Measurements from ENCODE around the gene ZNF627.
"Not testable (repeated sequence)": the region's sequence is repeated elsewhere in the genome, so short reads cannot be mapped to it uniquely, and the experiment has no call there.

ZNF627 gene

DNA sequence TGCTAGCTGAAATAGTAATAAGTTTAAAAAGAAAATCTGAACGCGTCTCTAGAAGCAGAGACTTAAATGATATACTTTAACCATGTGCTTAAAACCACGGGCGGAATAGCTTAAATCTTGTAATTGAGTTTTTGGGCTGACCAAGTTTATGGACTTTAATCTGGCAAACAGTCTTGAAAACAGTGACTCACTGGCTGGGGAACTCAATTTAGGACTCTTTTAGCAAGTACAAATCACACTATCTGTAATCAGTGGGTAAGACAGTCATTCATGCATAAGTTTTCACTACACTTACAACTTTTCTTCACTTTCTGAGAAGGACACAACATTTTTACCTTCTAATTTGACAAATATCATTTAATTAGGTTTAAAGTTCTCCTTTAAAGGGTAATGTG is 26.8 kb downstream of the ZNF627 start:
- peak overlapping the region; percentile 52 to 58 for H3K4me3 ChIP-seq (ENCODE audit: low read length in 2 of 2)
- no peak overlapping the region for H3K27ac ChIP-seq (ENCODE audit: low read depth in 2 of 2, low read length in 2 of 2)
- H3K9ac ChIP-seq (ENCODE audit: low read depth in 1 of 2, low read length in 2 of 2): no peak overlapping the region

DNA sequence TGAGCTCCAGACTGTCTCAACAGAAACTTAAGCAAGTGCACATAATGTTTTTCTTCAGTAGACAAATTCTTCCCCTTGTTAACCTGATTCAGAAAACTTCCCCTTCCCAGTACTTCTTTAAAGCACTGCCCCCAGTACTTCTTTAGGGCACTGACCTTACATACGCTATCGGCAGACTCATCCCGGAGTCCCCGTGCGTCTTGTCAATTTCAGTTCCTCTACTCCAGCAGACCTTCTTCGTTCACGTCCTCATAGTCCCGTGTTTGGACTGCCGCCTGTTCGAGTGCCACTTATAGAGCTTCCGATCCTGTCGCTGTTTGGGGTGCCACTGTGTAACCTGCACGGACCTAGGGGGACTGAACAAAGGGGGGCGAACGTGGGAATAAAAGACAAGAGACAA is 29.0 kb downstream of the ZNF627 start:
- no peak overlapping the region for H3K4me3 ChIP-seq (ENCODE audit: low read length in 2 of 2)
- no peak overlapping the region for H3K27ac ChIP-seq (ENCODE audit: low read depth in 2 of 2, low read length in 2 of 2)
- H3K27me3 ChIP-seq (ENCODE audit: control insufficient read depth in 2 of 2, insufficient read depth in 2 of 2, low read length in 2 of 2): no peaks in the 10 kb centered on the region
- H3K4me1 ChIP-seq (ENCODE audit: control insufficient read depth in 2 of 2, insufficient read depth in 2 of 2, low read length in 2 of 2): peaks cover 11% of the 10 kb centered on the region in 2 donors
- H3K36me3 ChIP-seq (ENCODE audit: control insufficient read depth in 2 of 2, insufficient read depth in 2 of 2, low read length in 2 of 2): no peaks in the 10 kb centered on the region
- no peak overlapping the region for H3K9ac ChIP-seq (ENCODE audit: low read depth in 1 of 2, low read length in 2 of 2)
- H3K9me3 ChIP-seq (ENCODE audit: control insufficient read depth in 2 of 2, low read length in 2 of 2): no peaks in the 10 kb centered on the region

More for the DNA sequence above, 26.8 kb downstream of the ZNF627 start:
- Histone ChIP-seq H3K36me3 (ENCODE audit: control insufficient read depth in 2 of 2, insufficient read depth in 2 of 2, low read length in 2 of 2) (peaks cover 14 to 17% of the 10 kb centered on the region in 2 donors), H3K27me3 (ENCODE audit: control insufficient read depth in 2 of 2, insufficient read depth in 2 of 2, low read length in 2 of 2) (no peaks in the 10 kb centered on the region), H3K9me3 (ENCODE audit: control insufficient read depth in 2 of 2, low read length in 2 of 2) (no peaks in the 10 kb centered on the region), H3K4me1 (ENCODE audit: control insufficient read depth in 2 of 2, insufficient read depth in 2 of 2, low read length in 2 of 2) (peaks cover 11% of the 10 kb centered on the region in 2 donors)

DNA sequence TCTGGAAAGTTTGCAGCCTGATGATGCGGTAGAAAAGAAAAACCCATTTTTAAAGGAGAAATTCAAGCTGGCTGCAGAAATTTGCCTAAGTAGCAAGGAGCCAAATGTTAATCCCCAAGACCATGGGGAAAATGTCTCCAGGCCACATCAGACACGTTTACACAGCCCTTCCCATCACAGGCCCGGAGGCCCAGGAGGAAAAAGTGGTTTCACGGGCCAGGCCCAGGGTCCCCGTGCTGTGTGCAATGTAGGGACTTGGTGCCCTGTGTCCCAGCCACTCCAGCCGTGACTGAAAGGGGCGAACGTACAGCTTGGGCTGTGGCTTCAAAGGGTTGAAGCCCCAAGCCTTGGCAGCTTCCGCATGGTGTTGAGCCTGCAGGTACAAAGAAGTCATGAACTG is 35.9 kb downstream of the ZNF627 start:
- no peaks in the 10 kb centered on the region for H3K4me1 ChIP-seq (ENCODE audit: control insufficient read depth in 2 of 2, insufficient read depth in 2 of 2, low read length in 2 of 2)
- H3K27me3 ChIP-seq (ENCODE audit: control insufficient read depth in 2 of 2, insufficient read depth in 2 of 2, low read length in 2 of 2): no peaks in the 10 kb centered on the region
- H3K9me3 ChIP-seq (ENCODE audit: control insufficient read depth in 2 of 2, low read length in 2 of 2): no peaks in the 10 kb centered on the region
- H3K27ac ChIP-seq (ENCODE audit: low read depth in 2 of 2, low read length in 2 of 2): no peak overlapping the region
- no peak overlapping the region for H3K9ac ChIP-seq (ENCODE audit: low read depth in 1 of 2, low read length in 2 of 2)
- no peak overlapping the region for H3K4me3 ChIP-seq (ENCODE audit: low read length in 2 of 2)
- no peaks in the 10 kb centered on the region for H3K36me3 ChIP-seq (ENCODE audit: control insufficient read depth in 2 of 2, insufficient read depth in 2 of 2, low read length in 2 of 2)

DNA sequence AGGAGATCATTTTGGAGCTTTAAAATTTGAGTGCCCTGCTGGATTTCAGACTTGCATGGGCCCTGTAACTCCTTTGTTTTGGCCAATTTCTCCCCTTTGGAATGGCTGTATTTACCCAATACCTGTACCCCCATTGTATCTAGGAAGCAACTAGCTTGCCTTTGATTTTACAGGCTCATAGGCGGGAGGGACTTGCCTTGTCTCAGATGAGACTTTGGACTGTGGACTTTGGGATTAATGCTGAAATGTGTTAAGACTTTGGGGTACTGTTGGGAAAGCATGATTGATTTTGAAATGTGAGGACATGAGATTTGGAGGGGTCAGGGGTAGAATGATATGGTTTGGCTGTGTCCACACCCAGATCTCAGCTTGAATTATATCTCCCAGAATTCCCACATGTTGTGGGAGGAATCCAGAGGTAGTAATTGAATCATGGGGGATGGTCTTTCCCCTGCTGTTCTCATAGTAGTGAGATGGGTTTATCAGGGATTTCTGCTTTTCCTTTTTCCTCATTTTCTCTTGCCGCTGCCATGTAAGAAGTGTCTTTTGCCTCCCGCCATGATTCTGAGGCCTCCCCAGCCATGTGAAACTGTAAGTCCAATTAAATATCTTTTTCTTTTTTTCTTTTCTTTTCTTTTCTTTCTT is 36.9 kb downstream of the ZNF627 start:
- H3K4me3 ChIP-seq (ENCODE audit: low read length in 2 of 2); H3K9me3 ChIP-seq (ENCODE audit: control insufficient read depth in 2 of 2, low read length in 2 of 2); H3K9ac ChIP-seq (ENCODE audit: low read depth in 1 of 2, low read length in 2 of 2); H3K4me1 ChIP-seq (ENCODE audit: control insufficient read depth in 2 of 2, insufficient read depth in 2 of 2, low read length in 2 of 2); H3K36me3 ChIP-seq (ENCODE audit: control insufficient read depth in 2 of 2, insufficient read depth in 2 of 2, low read length in 2 of 2); H3K27me3 ChIP-seq (ENCODE audit: control insufficient read depth in 2 of 2, insufficient read depth in 2 of 2, low read length in 2 of 2); H3K27ac ChIP-seq (ENCODE audit: low read depth in 2 of 2, low read length in 2 of 2): not testable (repeated sequence)

DNA sequence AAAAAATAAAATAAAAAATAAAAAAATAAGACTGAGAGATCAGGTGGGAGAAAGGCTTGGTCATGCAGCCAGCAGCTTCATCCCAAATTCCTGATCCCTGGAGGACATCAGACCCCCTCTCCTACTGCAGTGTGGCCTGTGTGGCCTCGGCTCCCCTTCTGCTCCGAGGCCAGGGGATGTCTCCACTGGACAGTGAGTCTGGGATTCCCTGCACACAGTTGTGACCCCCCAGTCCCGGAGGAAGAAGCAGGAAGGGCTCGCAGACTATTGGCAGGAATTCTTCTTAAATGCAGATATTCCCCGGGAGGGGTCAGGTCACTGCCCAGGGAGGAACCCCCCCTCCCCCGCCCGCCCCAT is 41.9 kb downstream of the ZNF627 start:
- peaks cover 5 to 6% of the 10 kb centered on the region in 2 donors for H3K4me1 ChIP-seq (ENCODE audit: control insufficient read depth in 2 of 2, insufficient read depth in 2 of 2, low read length in 2 of 2)
- H3K27ac ChIP-seq (ENCODE audit: low read depth in 2 of 2, low read length in 2 of 2): no peak overlapping the region
- no peaks in the 10 kb centered on the region for H3K36me3 ChIP-seq (ENCODE audit: control insufficient read depth in 2 of 2, insufficient read depth in 2 of 2, low read length in 2 of 2)
- no peaks in the 10 kb centered on the region for H3K27me3 ChIP-seq (ENCODE audit: control insufficient read depth in 2 of 2, insufficient read depth in 2 of 2, low read length in 2 of 2)
- peak overlapping the region; percentile 24 to 44 for H3K4me3 ChIP-seq (ENCODE audit: low read length in 2 of 2)
- no peak overlapping the region for H3K9ac ChIP-seq (ENCODE audit: low read depth in 1 of 2, low read length in 2 of 2)
- no peaks in the 10 kb centered on the region for H3K9me3 ChIP-seq (ENCODE audit: control insufficient read depth in 2 of 2, low read length in 2 of 2)

DNA sequence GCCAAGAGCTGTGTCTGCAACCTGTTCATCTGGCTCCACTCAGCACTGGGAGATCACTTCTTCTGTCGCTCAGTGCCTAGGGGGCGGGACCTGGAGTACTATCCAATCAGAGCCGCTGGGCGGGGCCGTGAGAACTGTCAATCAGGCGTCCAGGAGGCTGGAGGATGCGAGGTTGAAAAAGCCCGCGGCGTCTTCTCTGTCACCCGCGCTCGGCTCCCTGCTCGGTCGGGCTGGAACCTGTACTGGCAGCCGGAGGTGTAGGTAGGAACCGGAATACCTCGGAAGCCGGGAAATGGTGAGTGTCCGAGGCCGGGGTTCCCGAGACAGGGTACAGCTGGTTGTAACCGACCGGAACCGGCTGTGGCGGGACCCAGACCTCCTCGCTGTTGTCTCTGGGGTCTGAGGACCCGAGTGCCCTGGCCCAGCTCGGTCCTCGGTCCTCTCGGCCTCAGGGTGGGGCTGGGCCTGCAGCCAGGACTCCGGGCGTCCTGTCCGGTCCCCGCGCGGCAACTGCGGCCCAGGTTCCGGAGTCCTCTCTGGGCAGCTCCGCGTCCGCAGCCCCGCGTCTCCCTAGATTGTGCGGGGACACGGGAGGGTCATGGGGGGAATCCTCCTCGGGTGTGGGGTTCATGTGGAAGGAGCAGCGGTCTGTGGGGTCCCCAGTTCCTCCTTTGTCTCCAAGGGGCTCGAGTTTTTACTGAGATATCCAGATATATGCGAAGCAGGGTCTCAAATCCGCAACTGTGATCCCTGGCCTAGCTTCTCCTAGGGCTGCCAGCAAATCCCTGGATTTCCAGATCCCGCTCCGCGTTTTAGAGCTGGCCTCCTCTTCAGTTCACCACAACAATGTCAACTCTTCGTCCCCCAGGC is 42.6 kb downstream of the ZNF627 start:
- H3K27ac ChIP-seq (ENCODE audit: low read depth in 2 of 2, low read length in 2 of 2): peak overlapping the region; percentile 43 to 72
- no peaks in the 10 kb centered on the region for H3K9me3 ChIP-seq (ENCODE audit: control insufficient read depth in 2 of 2, low read length in 2 of 2)
- no peaks in the 10 kb centered on the region for H3K36me3 ChIP-seq (ENCODE audit: control insufficient read depth in 2 of 2, insufficient read depth in 2 of 2, low read length in 2 of 2)
- H3K4me1 ChIP-seq (ENCODE audit: control insufficient read depth in 2 of 2, insufficient read depth in 2 of 2, low read length in 2 of 2): peaks cover 5 to 6% of the 10 kb centered on the region in 2 donors
- peak overlapping the region; percentile 78 to 84 for H3K4me3 ChIP-seq (ENCODE audit: low read length in 2 of 2)
- H3K27me3 ChIP-seq (ENCODE audit: control insufficient read depth in 2 of 2, insufficient read depth in 2 of 2, low read length in 2 of 2): no peaks in the 10 kb centered on the region
- H3K9ac ChIP-seq (ENCODE audit: low read depth in 1 of 2, low read length in 2 of 2): peak overlapping the region; percentile 63 to 71

DNA sequence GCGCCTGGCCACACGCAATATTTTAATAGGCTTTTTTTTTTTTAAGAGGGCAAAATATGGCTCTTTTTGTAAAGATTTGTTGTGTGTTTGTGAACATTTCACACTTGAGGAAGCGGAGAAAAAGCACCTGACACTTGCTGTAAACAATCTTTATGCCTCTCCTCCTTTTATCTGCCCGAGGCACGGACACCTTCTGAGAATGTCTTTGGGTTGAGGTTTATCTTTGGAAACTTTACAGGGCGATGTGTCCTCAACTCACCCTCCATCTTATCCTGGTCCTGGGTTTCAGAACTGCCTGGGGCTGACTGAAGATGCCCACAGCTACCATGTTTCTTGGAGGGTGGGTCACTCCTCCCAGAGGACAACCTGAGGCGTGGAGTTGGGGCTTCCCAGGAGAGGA is 44.0 kb downstream of the ZNF627 start:
- Histone ChIP-seq H3K27ac (ENCODE audit: low read depth in 2 of 2, low read length in 2 of 2) (no peak overlapping the region), H3K27me3 (ENCODE audit: control insufficient read depth in 2 of 2, insufficient read depth in 2 of 2, low read length in 2 of 2) (no peaks in the 10 kb centered on the region), H3K36me3 (ENCODE audit: control insufficient read depth in 2 of 2, insufficient read depth in 2 of 2, low read length in 2 of 2) (no peaks in the 10 kb centered on the region), H3K4me1 (ENCODE audit: control insufficient read depth in 2 of 2, insufficient read depth in 2 of 2, low read length in 2 of 2) (peaks cover 5 to 6% of the 10 kb centered on the region in 2 donors), H3K9ac (ENCODE audit: low read depth in 1 of 2, low read length in 2 of 2) (no peak overlapping the region), H3K4me3 (ENCODE audit: low read length in 2 of 2) (no peak overlapping the region), H3K9me3 (ENCODE audit: control insufficient read depth in 2 of 2, low read length in 2 of 2) (no peaks in the 10 kb centered on the region)

DNA sequence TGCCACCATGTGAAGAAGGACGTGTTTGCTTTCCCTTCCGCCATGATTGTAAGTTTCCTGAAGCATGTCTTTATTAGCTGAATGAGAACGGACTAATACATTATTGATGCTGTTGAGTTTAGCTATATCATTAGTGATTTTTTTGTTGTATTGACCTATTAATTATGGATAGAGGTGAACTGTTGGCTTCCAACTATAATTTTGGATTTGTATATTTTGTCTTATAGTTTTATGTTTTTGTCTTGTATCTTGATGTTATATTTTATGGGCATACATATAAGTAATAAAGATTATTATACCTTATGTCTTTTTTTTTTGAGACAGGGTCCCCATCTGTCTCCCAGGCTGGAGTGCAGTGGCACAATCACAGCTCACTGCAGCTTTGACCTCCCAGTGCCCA is 45.6 kb downstream of the ZNF627 start:
- Histone ChIP-seq H3K27me3 (ENCODE audit: control insufficient read depth in 2 of 2, insufficient read depth in 2 of 2, low read length in 2 of 2) (no peaks in the 10 kb centered on the region), H3K27ac (ENCODE audit: low read depth in 2 of 2, low read length in 2 of 2) (no peak overlapping the region), H3K36me3 (ENCODE audit: control insufficient read depth in 2 of 2, insufficient read depth in 2 of 2, low read length in 2 of 2) (no peaks in the 10 kb centered on the region), H3K4me3 (ENCODE audit: low read length in 2 of 2) (no peak overlapping the region), H3K9ac (ENCODE audit: low read depth in 1 of 2, low read length in 2 of 2) (no peak overlapping the region), H3K9me3 (ENCODE audit: control insufficient read depth in 2 of 2, low read length in 2 of 2) (no peaks in the 10 kb centered on the region), H3K4me1 (ENCODE audit: control insufficient read depth in 2 of 2, insufficient read depth in 2 of 2, low read length in 2 of 2) (peaks cover 5 to 6% of the 10 kb centered on the region in 2 donors)

DNA sequence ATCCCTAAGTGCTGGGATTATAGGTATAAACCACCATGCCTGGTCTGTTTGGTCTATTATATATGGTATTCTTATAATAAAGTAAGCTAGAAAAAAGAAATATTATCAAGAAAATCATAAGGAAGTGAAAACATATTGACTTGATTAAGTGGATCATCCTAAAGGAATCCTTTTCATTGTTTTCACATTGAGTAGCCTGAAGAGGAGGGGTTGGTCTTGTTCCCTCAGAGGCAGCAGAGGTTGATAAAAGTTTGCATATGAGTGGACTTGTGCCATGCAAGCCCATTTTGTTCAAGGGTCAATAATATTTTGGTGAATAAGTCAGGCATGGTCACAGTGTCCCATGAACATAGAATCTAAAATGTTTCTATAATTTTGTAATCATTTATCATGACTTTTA is 52.7 kb downstream of the ZNF627 start:
- Histone ChIP-seq H3K4me1 (ENCODE audit: control insufficient read depth in 2 of 2, insufficient read depth in 2 of 2, low read length in 2 of 2) (no peaks in the 10 kb centered on the region), H3K27me3 (ENCODE audit: control insufficient read depth in 2 of 2, insufficient read depth in 2 of 2, low read length in 2 of 2) (no peaks in the 10 kb centered on the region), H3K9ac (ENCODE audit: low read depth in 1 of 2, low read length in 2 of 2) (no peak overlapping the region), H3K4me3 (ENCODE audit: low read length in 2 of 2) (no peak overlapping the region), H3K9me3 (ENCODE audit: control insufficient read depth in 2 of 2, low read length in 2 of 2) (peaks cover 1 to 4% of the 10 kb centered on the region in 2 donors), H3K36me3 (ENCODE audit: control insufficient read depth in 2 of 2, insufficient read depth in 2 of 2, low read length in 2 of 2) (no peaks in the 10 kb centered on the region), H3K27ac (ENCODE audit: low read depth in 2 of 2, low read length in 2 of 2) (no peak overlapping the region)

DNA sequence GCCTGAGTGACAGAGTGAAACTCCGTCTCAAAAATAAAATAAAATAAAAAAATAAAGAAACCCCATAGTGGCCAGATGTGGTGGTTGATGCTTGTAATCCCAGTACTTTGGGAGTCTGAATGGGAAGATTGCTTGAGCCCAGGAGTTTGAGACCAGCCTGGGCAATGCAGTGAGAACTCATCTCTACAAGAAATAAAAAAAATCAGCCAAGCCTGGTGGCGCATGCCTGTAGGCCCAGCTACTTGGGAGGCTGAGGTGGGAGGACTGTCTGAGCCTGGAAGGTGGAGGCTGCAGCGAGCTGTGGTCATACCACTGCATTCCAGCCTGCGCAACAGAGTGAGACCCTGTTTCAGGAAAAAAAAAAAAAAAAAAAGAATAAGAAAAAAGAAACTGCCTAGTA is 53.8 kb downstream of the ZNF627 start:
- Histone ChIP-seq H3K36me3 (ENCODE audit: control insufficient read depth in 2 of 2, insufficient read depth in 2 of 2, low read length in 2 of 2) (no peaks in the 10 kb centered on the region), H3K9ac (ENCODE audit: low read depth in 1 of 2, low read length in 2 of 2) (no peak overlapping the region), H3K27ac (ENCODE audit: low read depth in 2 of 2, low read length in 2 of 2) (no peak overlapping the region), H3K27me3 (ENCODE audit: control insufficient read depth in 2 of 2, insufficient read depth in 2 of 2, low read length in 2 of 2) (no peaks in the 10 kb centered on the region), H3K4me3 (ENCODE audit: low read length in 2 of 2) (no peak overlapping the region), H3K4me1 (ENCODE audit: control insufficient read depth in 2 of 2, insufficient read depth in 2 of 2, low read length in 2 of 2) (no peaks in the 10 kb centered on the region), H3K9me3 (ENCODE audit: control insufficient read depth in 2 of 2, low read length in 2 of 2) (peaks cover 1 to 4% of the 10 kb centered on the region in 2 donors)
